HepG2 (cell line): Measurements from ENCODE around the gene SP3. TPM values are rescaled to one million over a fixed set of nuclear protein-coding genes. Genes with fewer than 3 reads are reported as not detected.

Experiments
- ELF3 ChIP-seq: IDR thresholded peaks from 2 replicates; pipeline ENCODE4 v1.6.1; 2016; ENCODE audit warnings: missing genetic modification reagents, missing compliant biosample characterization
- HMG20A ChIP-seq: IDR thresholded peaks from 2 replicates; pipeline ENCODE4 v1.6.1; 2016; ENCODE audit warnings: borderline replicate concordance
- KLF15 ChIP-seq: sonication (generic); formaldehyde crosslinking; IDR thresholded peaks from 2 replicates; pipeline ENCODE4 v1.8.1; 2023; ENCODE audit warnings: borderline replicate concordance, mild to moderate bottlenecking, inconsistent platforms, missing genetic modification reagents, mixed read lengths
- RFX3 ChIP-seq: IDR thresholded peaks from 2 replicates; pipeline ENCODE4 v1.6.1; 2016; ENCODE audit warnings: missing biosample characterization, missing genetic modification reagents
- THYN1 ChIP-seq: sonication (generic); formaldehyde crosslinking; IDR thresholded peaks from 2 replicates; pipeline ENCODE4 v1.8.1; 2023; ENCODE audit warnings: low read depth, mild to moderate bottlenecking, moderate library complexity, missing genetic modification reagents, borderline replicate concordance
- TOE1 ChIP-seq: sonication (generic); formaldehyde crosslinking; IDR thresholded peaks from 2 replicates; pipeline ENCODE4 v1.4.0; 2020; ENCODE audit warnings: mild to moderate bottlenecking, missing genetic modification reagents
- ZFP37 ChIP-seq: sonication (generic); formaldehyde crosslinking; IDR thresholded peaks from 2 replicates; pipeline ENCODE4 v1.4.0; 2020; ENCODE audit warnings: missing genetic modification reagents, borderline replicate concordance
- ZNF337 ChIP-seq: sonication (generic); formaldehyde crosslinking; IDR thresholded peaks from 2 replicates; pipeline ENCODE4 v1.5.1; 2020; ENCODE audit warnings: missing genetic modification reagents, low read depth, mild to moderate bottlenecking, borderline replicate concordance
- ZNF572 ChIP-seq: sonication (generic); formaldehyde crosslinking; IDR thresholded peaks from 2 replicates; pipeline ENCODE4 v1.5.1; 2020; ENCODE audit warnings: mild to moderate bottlenecking, missing genetic modification reagents
- ZNF7 ChIP-seq: IDR thresholded peaks from 2 replicates; pipeline ENCODE4 v1.6.1; 2016; ENCODE audit warnings: missing biosample characterization, missing genetic modification reagents
- ZSCAN29 ChIP-seq: sonication (generic); formaldehyde crosslinking; conservative IDR thresholded peaks from 2 replicates; pipeline ENCODE4 v1.4.0; 2020; ENCODE audit warnings: mild to moderate bottlenecking, missing genetic modification reagents
- polyA plus RNA-seq, 8 experiments: library from polyadenylated mRNA; depleted of rRNA in 3 of 8; stranded (reverse) in 7 of 8; unstranded in 1 of 8; fragments of >200 nt; fragmentation: Illumina TruSeq in 4 of 8; extraction: Trizol in 4 of 8; gene quantifications; 2 replicates each; pipeline versions ENCODE4 v1.2.1 to v1.2.3, GENCODE V29; 2011 to 2016; ENCODE audit warnings: low read depth in 4 of 8, missing spikeins in 1 of 8, mixed read lengths in 1 of 8; ENCODE audit not compliant: insufficient read depth in 1 of 8
- total RNA-seq, 5 experiments: library from RNA; depleted of rRNA; stranded (reverse); fragments of >200 nt; fragmentation: Illumina TruSeq; extraction: Trizol; gene quantifications; 2 replicates each; pipeline ENCODE4 v1.2.3, GENCODE V29; 2016; ENCODE audit warnings: low read depth in 1 of 5
- TF ChIP-seq, protein P1 (sequence below): sonication (generic); formaldehyde crosslinking; IDR thresholded peaks from 2 replicates; pipeline ENCODE4 v1.5.0; 2020; ENCODE audit warnings: mild to moderate bottlenecking, low read depth, missing genetic modification reagents, borderline replicate concordance
- TF ChIP-seq, protein P2 (sequence below): sonication (generic); formaldehyde crosslinking; IDR thresholded peaks from 2 replicates; pipeline ENCODE4 v1.5.1; 2020; ENCODE audit warnings: missing genetic modification reagents, mild to moderate bottlenecking, borderline replicate concordance
- TF ChIP-seq, protein P3 (sequence below): sonication (generic); formaldehyde crosslinking; IDR thresholded peaks from 2 replicates; pipeline ENCODE4 v1.9.0; 2021; ENCODE audit warnings: missing genetic modification reagents, borderline replicate concordance
- TF ChIP-seq, protein P4 (sequence below): IDR thresholded peaks from 2 replicates; pipeline ENCODE4 v1.6.1; 2016; ENCODE audit warnings: missing compliant biosample characterization, missing genetic modification reagents, borderline replicate concordance
- TF ChIP-seq, protein P5 (sequence below): sonication (generic); formaldehyde crosslinking; IDR thresholded peaks from 2 replicates; pipeline ENCODE4 v1.4.0; 2020; ENCODE audit warnings: missing genetic modification reagents
- TF ChIP-seq, protein P6 (sequence below): sonication (generic); formaldehyde crosslinking; IDR thresholded peaks from 2 replicates; pipeline ENCODE4 v1.9.0; 2022; ENCODE audit warnings: missing genetic modification reagents, mild to moderate bottlenecking, borderline replicate concordance
- TF ChIP-seq, protein P7 (sequence below): sonication (generic); formaldehyde crosslinking; IDR thresholded peaks from 2 replicates; pipeline ENCODE4 v1.5.0; 2020; ENCODE audit warnings: mild to moderate bottlenecking, missing genetic modification reagents

SP3 gene
- total and polyA plus RNA-seq, 2 of the 13 experiments (the other 11 are each of a cell fraction or from before 2014, with no cell fraction given) = 57.3 to 132 TPM

DNA sequence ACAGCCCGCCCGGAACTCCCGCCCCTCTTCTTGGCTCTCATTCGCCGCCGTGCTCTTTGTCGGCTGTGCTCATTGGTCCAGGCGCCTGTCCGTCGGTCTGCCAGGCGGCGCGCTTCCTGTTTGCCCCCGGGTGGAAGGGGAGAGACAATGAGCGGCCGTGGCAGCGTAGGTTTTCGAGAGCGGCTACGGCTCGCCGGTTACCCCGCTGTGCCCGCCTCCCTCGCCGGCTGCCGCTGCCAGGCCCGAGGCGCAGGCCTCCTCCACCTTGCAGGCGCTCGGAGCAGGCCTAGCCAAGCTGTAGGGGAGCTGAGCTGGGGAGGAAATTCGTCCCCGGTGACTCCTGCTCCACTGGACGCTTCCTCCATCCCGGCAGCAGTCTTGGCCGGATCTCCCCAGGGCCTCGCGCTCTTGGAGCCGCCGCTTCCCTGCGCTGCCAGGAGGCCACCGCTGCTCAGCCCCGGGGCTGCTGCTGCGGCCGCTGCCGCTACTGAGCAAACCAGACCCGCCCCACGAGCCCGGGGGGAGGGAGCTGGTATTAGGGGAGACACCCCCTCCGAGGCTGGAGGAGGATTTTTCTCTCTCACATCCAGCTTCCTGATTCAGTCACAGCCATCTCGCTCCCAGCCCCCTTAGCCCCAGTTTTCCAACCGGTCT lies at the start of gene SP3 (continued):
- TF ChIP-seq HMG20A (CRISPR knock-in tag) (no peak), TOE1 (0 out of 2 replicates have a peak, but pooled peaks have one; percentile 12), ZFP37 (CRISPR knock-in tag) (no peak), ELF3 (CRISPR knock-in tag) (peak; percentile 85), RFX3 (no peak), ZNF337 (CRISPR knock-in tag) (no peak), ZNF572 (peak; percentile 72; the same call in 1 of the 2 replicates), KLF15 (no peak; the same call in 1 of the 2 replicates), ZNF7 (CRISPR knock-in tag) (no peak), ZSCAN29 (CRISPR knock-in tag) (peak; percentile 30; the same call in 1 of the 2 replicates), THYN1 (no peak)
- TF ChIP-seq, protein P1, sequence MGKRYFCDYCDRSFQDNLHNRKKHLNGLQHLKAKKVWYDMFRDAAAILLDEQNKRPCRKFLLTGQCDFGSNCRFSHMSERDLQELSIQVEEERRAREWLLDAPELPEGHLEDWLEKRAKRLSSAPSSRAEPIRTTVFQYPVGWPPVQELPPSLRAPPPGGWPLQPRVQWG (CRISPR knock-in tag) = no peak
- TF ChIP-seq, protein P2, sequence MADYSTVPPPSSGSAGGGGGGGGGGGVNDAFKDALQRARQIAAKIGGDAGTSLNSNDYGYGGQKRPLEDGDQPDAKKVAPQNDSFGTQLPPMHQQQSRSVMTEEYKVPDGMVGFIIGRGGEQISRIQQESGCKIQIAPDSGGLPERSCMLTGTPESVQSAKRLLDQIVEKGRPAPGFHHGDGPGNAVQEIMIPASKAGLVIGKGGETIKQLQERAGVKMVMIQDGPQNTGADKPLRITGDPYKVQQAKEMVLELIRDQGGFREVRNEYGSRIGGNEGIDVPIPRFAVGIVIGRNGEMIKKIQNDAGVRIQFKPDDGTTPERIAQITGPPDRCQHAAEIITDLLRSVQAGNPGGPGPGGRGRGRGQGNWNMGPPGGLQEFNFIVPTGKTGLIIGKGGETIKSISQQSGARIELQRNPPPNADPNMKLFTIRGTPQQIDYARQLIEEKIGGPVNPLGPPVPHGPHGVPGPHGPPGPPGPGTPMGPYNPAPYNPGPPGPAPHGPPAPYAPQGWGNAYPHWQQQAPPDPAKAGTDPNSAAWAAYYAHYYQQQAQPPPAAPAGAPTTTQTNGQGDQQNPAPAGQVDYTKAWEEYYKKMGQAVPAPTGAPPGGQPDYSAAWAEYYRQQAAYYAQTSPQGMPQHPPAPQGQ (CRISPR knock-in tag) = no peak
- TF ChIP-seq, protein P3, sequence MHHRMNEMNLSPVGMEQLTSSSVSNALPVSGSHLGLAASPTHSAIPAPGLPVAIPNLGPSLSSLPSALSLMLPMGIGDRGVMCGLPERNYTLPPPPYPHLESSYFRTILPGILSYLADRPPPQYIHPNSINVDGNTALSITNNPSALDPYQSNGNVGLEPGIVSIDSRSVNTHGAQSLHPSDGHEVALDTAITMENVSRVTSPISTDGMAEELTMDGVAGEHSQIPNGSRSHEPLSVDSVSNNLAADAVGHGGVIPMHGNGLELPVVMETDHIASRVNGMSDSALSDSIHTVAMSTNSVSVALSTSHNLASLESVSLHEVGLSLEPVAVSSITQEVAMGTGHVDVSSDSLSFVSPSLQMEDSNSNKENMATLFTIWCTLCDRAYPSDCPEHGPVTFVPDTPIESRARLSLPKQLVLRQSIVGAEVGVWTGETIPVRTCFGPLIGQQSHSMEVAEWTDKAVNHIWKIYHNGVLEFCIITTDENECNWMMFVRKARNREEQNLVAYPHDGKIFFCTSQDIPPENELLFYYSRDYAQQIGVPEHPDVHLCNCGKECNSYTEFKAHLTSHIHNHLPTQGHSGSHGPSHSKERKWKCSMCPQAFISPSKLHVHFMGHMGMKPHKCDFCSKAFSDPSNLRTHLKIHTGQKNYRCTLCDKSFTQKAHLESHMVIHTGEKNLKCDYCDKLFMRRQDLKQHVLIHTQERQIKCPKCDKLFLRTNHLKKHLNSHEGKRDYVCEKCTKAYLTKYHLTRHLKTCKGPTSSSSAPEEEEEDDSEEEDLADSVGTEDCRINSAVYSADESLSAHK (CRISPR knock-in tag) = no peak
- TF ChIP-seq, protein P4, sequence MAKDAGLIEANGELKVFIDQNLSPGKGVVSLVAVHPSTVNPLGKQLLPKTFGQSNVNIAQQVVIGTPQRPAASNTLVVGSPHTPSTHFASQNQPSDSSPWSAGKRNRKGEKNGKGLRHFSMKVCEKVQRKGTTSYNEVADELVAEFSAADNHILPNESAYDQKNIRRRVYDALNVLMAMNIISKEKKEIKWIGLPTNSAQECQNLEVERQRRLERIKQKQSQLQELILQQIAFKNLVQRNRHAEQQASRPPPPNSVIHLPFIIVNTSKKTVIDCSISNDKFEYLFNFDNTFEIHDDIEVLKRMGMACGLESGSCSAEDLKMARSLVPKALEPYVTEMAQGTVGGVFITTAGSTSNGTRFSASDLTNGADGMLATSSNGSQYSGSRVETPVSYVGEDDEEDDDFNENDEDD (CRISPR knock-in tag) = no peak
- TF ChIP-seq, protein P5, sequence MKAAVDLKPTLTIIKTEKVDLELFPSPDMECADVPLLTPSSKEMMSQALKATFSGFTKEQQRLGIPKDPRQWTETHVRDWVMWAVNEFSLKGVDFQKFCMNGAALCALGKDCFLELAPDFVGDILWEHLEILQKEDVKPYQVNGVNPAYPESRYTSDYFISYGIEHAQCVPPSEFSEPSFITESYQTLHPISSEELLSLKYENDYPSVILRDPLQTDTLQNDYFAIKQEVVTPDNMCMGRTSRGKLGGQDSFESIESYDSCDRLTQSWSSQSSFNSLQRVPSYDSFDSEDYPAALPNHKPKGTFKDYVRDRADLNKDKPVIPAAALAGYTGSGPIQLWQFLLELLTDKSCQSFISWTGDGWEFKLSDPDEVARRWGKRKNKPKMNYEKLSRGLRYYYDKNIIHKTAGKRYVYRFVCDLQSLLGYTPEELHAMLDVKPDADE (CRISPR knock-in tag) = no peak
- TF ChIP-seq, protein P6, sequence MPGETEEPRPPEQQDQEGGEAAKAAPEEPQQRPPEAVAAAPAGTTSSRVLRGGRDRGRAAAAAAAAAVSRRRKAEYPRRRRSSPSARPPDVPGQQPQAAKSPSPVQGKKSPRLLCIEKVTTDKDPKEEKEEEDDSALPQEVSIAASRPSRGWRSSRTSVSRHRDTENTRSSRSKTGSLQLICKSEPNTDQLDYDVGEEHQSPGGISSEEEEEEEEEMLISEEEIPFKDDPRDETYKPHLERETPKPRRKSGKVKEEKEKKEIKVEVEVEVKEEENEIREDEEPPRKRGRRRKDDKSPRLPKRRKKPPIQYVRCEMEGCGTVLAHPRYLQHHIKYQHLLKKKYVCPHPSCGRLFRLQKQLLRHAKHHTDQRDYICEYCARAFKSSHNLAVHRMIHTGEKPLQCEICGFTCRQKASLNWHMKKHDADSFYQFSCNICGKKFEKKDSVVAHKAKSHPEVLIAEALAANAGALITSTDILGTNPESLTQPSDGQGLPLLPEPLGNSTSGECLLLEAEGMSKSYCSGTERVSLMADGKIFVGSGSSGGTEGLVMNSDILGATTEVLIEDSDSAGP (CRISPR knock-in tag) = peak; percentile 95
- TF ChIP-seq, protein P7, sequence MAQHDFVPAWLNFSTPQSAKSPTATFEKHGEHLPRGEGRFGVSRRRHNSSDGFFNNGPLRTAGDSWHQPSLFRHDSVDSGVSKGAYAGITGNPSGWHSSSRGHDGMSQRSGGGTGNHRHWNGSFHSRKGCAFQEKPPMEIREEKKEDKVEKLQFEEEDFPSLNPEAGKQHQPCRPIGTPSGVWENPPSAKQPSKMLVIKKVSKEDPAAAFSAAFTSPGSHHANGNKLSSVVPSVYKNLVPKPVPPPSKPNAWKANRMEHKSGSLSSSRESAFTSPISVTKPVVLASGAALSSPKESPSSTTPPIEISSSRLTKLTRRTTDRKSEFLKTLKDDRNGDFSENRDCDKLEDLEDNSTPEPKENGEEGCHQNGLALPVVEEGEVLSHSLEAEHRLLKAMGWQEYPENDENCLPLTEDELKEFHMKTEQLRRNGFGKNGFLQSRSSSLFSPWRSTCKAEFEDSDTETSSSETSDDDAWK = no peak
